Neuronal stem cell (in vitro differentiated cells): ENCODE data around the gene RAB13.

ENCODE experiments used
- DNase-seq: peaks from one replicate; pipeline ENCODE4 v3.0.0-alpha.2; 2013; ENCODE audit warnings: low spot score
- H2AFZ ChIP-seq: one replicate; pipeline ENCODE4 v1.6.1; 2013; ENCODE audit warnings: mild to moderate bottlenecking, low read length, inconsistent platforms
- H2AK5ac ChIP-seq: 2 replicates; pipeline ENCODE4 v1.6.1; 2013; ENCODE audit warnings: low read depth, mild to moderate bottlenecking, inconsistent platforms, low read length, moderate library complexity, mixed read lengths
- H2BK120ac ChIP-seq: 2 replicates; pipeline ENCODE4 v1.6.1; 2013; ENCODE audit warnings: low read depth, mild to moderate bottlenecking, inconsistent platforms, low read length, moderate library complexity, mixed read lengths
- H2BK12ac ChIP-seq: one replicate; pipeline ENCODE4 v1.6.1; 2013; ENCODE audit warnings: low read length, inconsistent platforms
- H2BK15ac ChIP-seq: 2 replicates; pipeline ENCODE4 v1.6.1; 2013; ENCODE audit warnings: mild to moderate bottlenecking, low read length, inconsistent platforms, mixed read lengths
- H2BK5ac ChIP-seq: one replicate; pipeline ENCODE4 v1.6.1; 2013; ENCODE audit warnings: inconsistent platforms, mild to moderate bottlenecking, low read length, moderate library complexity
- H3K14ac ChIP-seq: one replicate; pipeline ENCODE4 v1.6.1; 2013; ENCODE audit warnings: low read length, inconsistent platforms
- H3K18ac ChIP-seq: 2 replicates; pipeline ENCODE4 v1.6.1; 2013; ENCODE audit warnings: low read length, inconsistent platforms
- H3K23ac ChIP-seq: 2 replicates; pipeline ENCODE4 v1.6.1; 2013; ENCODE audit warnings: low read depth, mild to moderate bottlenecking, mixed read lengths, low read length, inconsistent platforms; ENCODE audit not compliant: poor library complexity
- H3K27ac ChIP-seq: replicated peaks from 3 replicates; pipeline ENCODE4 v1.5.1; 2013; ENCODE audit warnings: low read length, inconsistent platforms
- H3K27me3 ChIP-seq, 3 experiments: 2 replicates each; pipeline ENCODE4 v1.6.1; 2013; ENCODE audit warnings: low read length in 3 of 3, mild to moderate bottlenecking in 2 of 3, inconsistent platforms in 1 of 3, low read depth in 1 of 3, mixed read lengths in 1 of 3, moderate library complexity in 1 of 3; ENCODE audit not compliant: control insufficient read depth in 3 of 3, insufficient read depth in 3 of 3
- H3K36me3 ChIP-seq, 2 donors: replicated peaks in 1 of 2; 2 replicates each; pipeline ENCODE4 v1.6.1; 2013; ENCODE audit warnings: low read length in 2 of 2; ENCODE audit not compliant: control insufficient read depth in 2 of 2, insufficient read depth in 2 of 2
- H3K4ac ChIP-seq: 2 replicates; pipeline ENCODE4 v1.6.1; 2013; ENCODE audit warnings: inconsistent platforms, mild to moderate bottlenecking, low read length, moderate library complexity
- H3K4me1 ChIP-seq, 2 donors: 1 replicate in 1 of 2; 2 replicates in 1 of 2; pipeline ENCODE4 v1.6.1; 2013; ENCODE audit warnings: low read length in 2 of 2, low read depth in 1 of 2; ENCODE audit not compliant: control insufficient read depth in 2 of 2, insufficient read depth in 1 of 2
- H3K4me2 ChIP-seq: one replicate; pipeline ENCODE4 v1.6.1; 2013; ENCODE audit warnings: mild to moderate bottlenecking, low read length, inconsistent platforms; ENCODE audit not compliant: insufficient read depth, poor library complexity, severe bottlenecking
- H3K4me3 ChIP-seq, 2 donors: 2 replicates each; pipeline ENCODE4 v1.5.1; 2013; ENCODE audit warnings: low read length in 2 of 2, mild to moderate bottlenecking in 2 of 2, inconsistent platforms in 1 of 2, moderate library complexity in 1 of 2
- H3K79me1 ChIP-seq: one replicate; pipeline ENCODE4 v1.6.1; 2013; ENCODE audit warnings: low read depth, mild to moderate bottlenecking, inconsistent platforms, low read length, moderate library complexity
- H3K9ac ChIP-seq: one replicate; pipeline ENCODE4 v1.6.1; 2013; ENCODE audit warnings: mild to moderate bottlenecking, low read depth, low read length, inconsistent platforms; ENCODE audit not compliant: poor library complexity
- H3K9me3 ChIP-seq, 2 donors: replicated peaks in 1 of 2; 2 replicates each; pipeline versions ENCODE3 to v1.6.1; 2013; ENCODE audit warnings: low read length in 2 of 2, mild to moderate bottlenecking in 2 of 2, inconsistent platforms in 1 of 2, low read depth in 1 of 2, mixed read lengths in 1 of 2, moderate library complexity in 1 of 2; ENCODE audit not compliant: control insufficient read depth in 2 of 2, insufficient read depth in 1 of 2
- H4K8ac ChIP-seq: one replicate; pipeline ENCODE4 v1.6.1; 2013; ENCODE audit warnings: low read depth, mild to moderate bottlenecking, inconsistent platforms, low read length, moderate library complexity
- H4K91ac ChIP-seq: one replicate; pipeline ENCODE4 v1.6.1; 2013; ENCODE audit warnings: low read length, low read depth, mild to moderate bottlenecking, inconsistent platforms; ENCODE audit not compliant: poor library complexity
- WGBS, 2 donors: extraction: QIAGEN DNeasy Blood & Tissue Kit; methylation state at CpG; one replicate each; pipeline ENCODE4 v1.1.7; 2013; ENCODE audit warnings: missing lambda C conversion rate in 2 of 2, mixed read lengths in 1 of 2; ENCODE audit not compliant: insufficient read length in 2 of 2, insufficient replicate concordance in 1 of 2; ENCODE audit errors: extremely low coverage in 2 of 2; 5-methylcytosine and 5-hydroxymethylcytosine counted together

RAB13 gene

DNA sequence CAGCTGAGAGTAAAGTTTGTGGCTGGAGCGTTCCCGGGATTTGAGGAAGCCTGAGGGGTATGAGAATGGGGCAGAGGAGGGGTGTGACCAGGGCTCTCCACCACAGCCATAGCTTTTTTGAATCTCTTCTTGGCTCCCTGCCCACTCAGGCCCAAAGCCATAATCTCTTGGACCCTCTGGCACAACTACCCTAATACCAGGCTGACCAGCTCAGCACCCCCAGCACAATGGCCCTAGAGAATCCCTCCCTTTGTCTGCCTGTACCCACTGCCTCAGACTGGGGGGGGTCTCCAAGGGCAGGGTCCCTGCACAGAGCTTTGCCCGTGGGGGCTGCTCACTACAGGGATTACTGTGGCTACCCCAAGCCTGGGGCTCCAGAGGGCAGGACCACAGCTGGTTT lies 47.1 kb downstream of the RAB13 start:
- Histone ChIP-seq H3K9me3 (no peaks in the 10 kb centered on the region), H2BK15ac (no peak overlapping the region), H3K79me1 (peaks cover 2% of the 10 kb centered on the region), H3K4me3 (no peak overlapping the region), H3K14ac (no peak overlapping the region), H2BK120ac (no peak overlapping the region), H3K27ac (no peak overlapping the region), H4K8ac (no peak overlapping the region), H3K23ac (no peak overlapping the region), H2AFZ (no peak overlapping the region), H3K4me2 (no peak overlapping the region), H2AK5ac (no peak overlapping the region), H3K18ac (no peak overlapping the region), H3K27me3 (no peaks in the 10 kb centered on the region), H4K91ac (no peak overlapping the region), H3K36me3 (peaks cover 11 to 91% of the 10 kb centered on the region in 2 donors), H2BK5ac (no peak overlapping the region), H3K4ac (no peak overlapping the region), H3K9ac (no peak overlapping the region), H3K4me1 (no peaks in the 10 kb centered on the region), H2BK12ac (no peak overlapping the region)
- whole genome bisulfite sequencing, 2 donors, result no CpG with 5 or more reads among the region's 3 CpGs
- no peak for DNase-seq

DNA sequence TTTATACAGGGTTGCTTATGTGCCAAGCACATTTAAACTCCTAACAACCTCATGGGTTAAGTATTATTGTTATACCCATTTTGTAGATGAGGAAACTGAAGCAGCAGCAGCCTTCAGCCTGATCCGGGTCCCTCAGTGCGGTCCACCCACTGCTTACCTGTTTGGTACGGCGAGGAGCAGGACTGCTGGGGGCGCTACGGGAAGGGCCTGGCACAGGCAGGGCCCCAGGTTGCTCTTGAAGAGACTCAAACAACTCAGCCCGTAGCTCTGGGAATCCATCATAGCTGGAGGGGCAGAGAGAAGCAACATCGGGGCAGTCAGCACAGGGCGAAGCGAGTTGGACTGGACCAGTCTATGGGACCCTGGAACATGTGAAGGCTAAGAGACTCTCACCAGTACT lies 48.8 kb downstream of the RAB13 start:
- H3K4me2 ChIP-seq, result no peak overlapping the region
- H3K14ac ChIP-seq, result no peak overlapping the region
- no peak for DNase-seq
- H3K9me3 ChIP-seq, result no peaks in the 10 kb centered on the region
- no peak overlapping the region for H2AK5ac ChIP-seq
- no peak overlapping the region for H4K8ac ChIP-seq
- H4K91ac ChIP-seq, result no peak overlapping the region
- no peaks in the 10 kb centered on the region for H3K27me3 ChIP-seq
- peaks cover 11 to 92% of the 10 kb centered on the region in 2 donors for H3K36me3 ChIP-seq
- no CpG with 5 or more reads among the region's 10 CpGs for WGBS, 2 donors
- H2BK5ac ChIP-seq, result no peak overlapping the region
- no peak overlapping the region for H3K18ac ChIP-seq
- peaks cover 2% of the 10 kb centered on the region for H3K79me1 ChIP-seq
- no peaks in the 10 kb centered on the region for H3K4me1 ChIP-seq
- H2BK120ac ChIP-seq, result no peak overlapping the region
- H2AFZ ChIP-seq, result no peak overlapping the region
- H3K27ac ChIP-seq, result no peak overlapping the region
- no peak overlapping the region for H3K4ac ChIP-seq
- H3K9ac ChIP-seq, result no peak overlapping the region
- H3K23ac ChIP-seq, result no peak overlapping the region
- H2BK12ac ChIP-seq, result no peak overlapping the region
- no peak overlapping the region for H3K4me3 ChIP-seq
- no peak overlapping the region for H2BK15ac ChIP-seq

DNA sequence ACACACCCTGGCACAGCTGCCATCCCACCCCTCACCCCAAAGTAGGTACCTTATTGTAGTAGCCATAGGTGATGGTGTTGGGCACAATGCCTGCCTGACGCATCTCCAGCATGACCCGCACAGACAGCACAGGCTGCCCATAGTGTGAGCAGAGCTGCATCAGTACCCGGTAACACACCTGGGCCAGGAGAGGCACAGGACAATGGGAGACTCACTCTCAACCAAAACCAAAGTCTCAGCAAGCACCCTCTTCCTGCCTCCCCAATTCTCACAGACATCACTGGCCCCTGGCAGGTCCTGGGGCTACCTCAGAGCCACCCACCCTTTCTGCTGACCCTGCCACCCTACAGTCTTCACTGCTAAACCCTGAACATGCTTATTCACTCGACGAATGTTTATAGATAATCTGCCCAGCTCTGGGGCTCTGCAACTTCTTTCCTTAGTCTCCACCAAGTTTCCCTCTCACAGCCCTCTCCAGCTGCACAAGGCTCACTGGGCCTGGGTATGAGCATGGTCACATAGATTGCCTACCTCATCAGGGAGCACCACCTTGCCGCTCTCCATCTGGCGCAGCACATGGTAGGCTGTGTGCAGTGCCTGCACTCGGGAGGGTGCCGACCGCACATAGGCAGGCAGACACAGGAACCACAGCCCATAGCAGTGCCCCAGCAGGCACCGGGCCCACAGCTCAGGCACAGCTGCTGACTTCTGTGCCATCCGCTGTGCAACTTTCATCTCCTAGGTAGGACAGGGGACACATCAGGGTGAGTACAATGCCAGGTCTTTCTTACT lies 49.9 kb downstream of the RAB13 start:
- H4K8ac ChIP-seq, result no peak overlapping the region
- no peaks in the 10 kb centered on the region for H3K4me1 ChIP-seq
- peaks cover 14 to 87% of the 10 kb centered on the region in 2 donors for H3K36me3 ChIP-seq
- no peaks in the 10 kb centered on the region for H3K27me3 ChIP-seq
- no peak overlapping the region for H3K27ac ChIP-seq
- no peaks in the 10 kb centered on the region for H3K9me3 ChIP-seq
- H3K18ac ChIP-seq, result peak overlapping the region; percentile 72
- H3K9ac ChIP-seq, result peak overlapping the region; percentile 63
- peak overlapping the region; percentile 22 for H2BK5ac ChIP-seq
- no peak overlapping the region for H3K4ac ChIP-seq
- no peaks in the 10 kb centered on the region for H3K79me1 ChIP-seq
- no peak overlapping the region for H2BK15ac ChIP-seq
- peak overlapping the region in 1 of 2 donors; percentile 5 for H3K4me3 ChIP-seq
- H3K23ac ChIP-seq, result peak overlapping the region; percentile 68
- H2BK120ac ChIP-seq, result no peak overlapping the region
- no peak for DNase-seq
- H4K91ac ChIP-seq, result no peak overlapping the region
- no peak overlapping the region for H3K14ac ChIP-seq
- no peak overlapping the region for H2AK5ac ChIP-seq
- no peak overlapping the region for H2AFZ ChIP-seq
- H3K4me2 ChIP-seq, result no peak overlapping the region
- no peak overlapping the region for H2BK12ac ChIP-seq
- WGBS, 2 donors, result no CpG with 5 or more reads among the region's 12 CpGs

DNA sequence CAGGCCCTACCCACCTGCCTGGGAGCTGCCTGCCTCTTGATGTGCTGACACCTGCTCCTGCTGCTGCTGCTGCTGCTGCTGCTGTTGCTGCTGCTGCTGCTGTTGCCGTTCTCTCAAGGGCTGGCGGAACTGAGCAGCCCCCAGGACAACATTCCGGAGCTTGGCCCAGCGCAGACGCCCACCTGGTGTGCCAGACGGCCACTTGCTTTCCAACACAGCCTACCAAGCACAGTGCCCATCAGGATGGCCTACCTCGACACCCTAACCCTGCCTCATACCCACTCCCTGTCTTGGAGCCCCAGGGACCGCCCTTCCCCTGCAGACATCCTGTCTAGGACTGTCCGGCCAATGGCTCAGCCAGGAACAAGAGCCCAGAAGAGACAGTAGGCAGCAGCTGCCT lies 51.4 kb downstream of the RAB13 start:
- DNase-seq, result no peak
- no peak overlapping the region for H2AFZ ChIP-seq

More for the DNA sequence above, 51.4 kb downstream of the RAB13 start:
- WGBS, 2 donors, result no CpG with 5 or more reads among the region's 9 CpGs
- H3K4me1 ChIP-seq, result no peaks in the 10 kb centered on the region
- H2BK120ac ChIP-seq, result no peak overlapping the region
- H2BK12ac ChIP-seq, result no peak overlapping the region
- H4K91ac ChIP-seq, result no peak overlapping the region
- no peaks in the 10 kb centered on the region for H3K79me1 ChIP-seq
- H3K4me2 ChIP-seq, result no peak overlapping the region
- no peak overlapping the region for H2AK5ac ChIP-seq
- H3K9ac ChIP-seq, result peak overlapping the region; percentile 4
- no peaks in the 10 kb centered on the region for H3K9me3 ChIP-seq
- H3K4me3 ChIP-seq, result no peak overlapping the region
- peak overlapping the region; percentile 38 for H3K14ac ChIP-seq
- peaks cover 14 to 87% of the 10 kb centered on the region in 2 donors for H3K36me3 ChIP-seq
- H3K23ac ChIP-seq, result peak overlapping the region; percentile 31
- no peak overlapping the region for H3K4ac ChIP-seq
- H3K27me3 ChIP-seq, result no peaks in the 10 kb centered on the region
- peak overlapping the region; percentile 53 for H2BK5ac ChIP-seq
- H3K27ac ChIP-seq, result no peak overlapping the region
- no peak overlapping the region for H2BK15ac ChIP-seq
- H3K18ac ChIP-seq, result no peak overlapping the region
- H4K8ac ChIP-seq, result no peak overlapping the region
